ENCODE measurements around the gene TRPM7.

DNA sequence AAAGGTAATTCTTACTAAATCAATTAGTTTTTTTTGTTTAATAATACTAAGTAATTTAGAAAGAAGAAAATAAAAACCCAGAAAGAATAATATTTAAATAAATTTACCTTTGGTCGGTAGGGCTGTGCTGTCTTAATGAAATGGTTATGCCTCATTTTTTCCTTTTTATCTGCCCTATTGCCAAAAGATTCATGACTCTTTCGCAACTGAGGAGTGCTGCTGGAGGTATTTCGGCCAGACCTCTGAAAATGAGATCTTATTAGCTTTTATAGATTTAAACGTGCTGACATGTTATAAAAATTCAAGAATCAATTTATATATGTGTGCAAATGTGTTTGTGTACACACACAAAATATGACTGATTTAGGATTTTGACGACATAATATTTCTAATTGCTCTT lies 73.0 kb downstream of the TRPM7 start:
- TF ChIP-seq, protein P1, sequence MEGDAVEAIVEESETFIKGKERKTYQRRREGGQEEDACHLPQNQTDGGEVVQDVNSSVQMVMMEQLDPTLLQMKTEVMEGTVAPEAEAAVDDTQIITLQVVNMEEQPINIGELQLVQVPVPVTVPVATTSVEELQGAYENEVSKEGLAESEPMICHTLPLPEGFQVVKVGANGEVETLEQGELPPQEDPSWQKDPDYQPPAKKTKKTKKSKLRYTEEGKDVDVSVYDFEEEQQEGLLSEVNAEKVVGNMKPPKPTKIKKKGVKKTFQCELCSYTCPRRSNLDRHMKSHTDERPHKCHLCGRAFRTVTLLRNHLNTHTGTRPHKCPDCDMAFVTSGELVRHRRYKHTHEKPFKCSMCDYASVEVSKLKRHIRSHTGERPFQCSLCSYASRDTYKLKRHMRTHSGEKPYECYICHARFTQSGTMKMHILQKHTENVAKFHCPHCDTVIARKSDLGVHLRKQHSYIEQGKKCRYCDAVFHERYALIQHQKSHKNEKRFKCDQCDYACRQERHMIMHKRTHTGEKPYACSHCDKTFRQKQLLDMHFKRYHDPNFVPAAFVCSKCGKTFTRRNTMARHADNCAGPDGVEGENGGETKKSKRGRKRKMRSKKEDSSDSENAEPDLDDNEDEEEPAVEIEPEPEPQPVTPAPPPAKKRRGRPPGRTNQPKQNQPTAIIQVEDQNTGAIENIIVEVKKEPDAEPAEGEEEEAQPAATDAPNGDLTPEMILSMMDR (IDR thresholded peaks at IDR 0.05; ENCODE audit: borderline replicate concordance, extremely low read depth, low read length, poor library complexity, severe bottlenecking) = no peak
- no peak for TF ChIP-seq EZH2 (IDR thresholded peaks at IDR 0.05; ENCODE audit: borderline replicate concordance, low read depth, low read length, severe bottlenecking)
